ENCODE data around the gene AASDH. TPM values are rescaled to one million over a fixed set of nuclear protein-coding genes. Genes with fewer than 3 reads are reported as not detected.

AASDH gene
- polyA plus RNA-seq, 6 donors from 2014 or later: 15.7 to 31.3 (median 25.3) TPM

GRCh38 chr4:56417396-56417795 is 30.1 kb upstream of the AASDH start:
- H3K4me3 Mint-ChIP-seq: no peak overlapping the region
- no peak overlapping the region for H3K27ac Mint-ChIP-seq
- DNase-seq: no peak
- H3K36me3 Mint-ChIP-seq: no peaks in the 10 kb centered on the region
- H3K4me1 Mint-ChIP-seq: peaks cover 0 to 5% (median 4%) of the 10 kb centered on the region in 3 donors
- ATAC-seq (ENCODE audit: low read depth in 2 of 2): no peak
- H3K9me3 Mint-ChIP-seq: no peaks in the 10 kb centered on the region
- H3K27me3 Mint-ChIP-seq: no peaks in the 10 kb centered on the region

- H3K27me3 Mint-ChIP-seq: no peaks in the 10 kb centered on the region
- H3K36me3 Mint-ChIP-seq: no peaks in the 10 kb centered on the region
- H3K27ac Mint-ChIP-seq: no peak overlapping the region
- no peak for ATAC-seq (ENCODE audit: low read depth in 2 of 2)
- no peak overlapping the region for H3K4me3 Mint-ChIP-seq
- no peaks in the 10 kb centered on the region for H3K9me3 Mint-ChIP-seq
- peaks cover 0 to 5% (median 4%) of the 10 kb centered on the region in 3 donors for H3K4me1 Mint-ChIP-seq
- DNase-seq: no peak
Measured at GRCh38 chr4:56416349-56416748, 29.1 kb upstream of the AASDH start.

DNA sequence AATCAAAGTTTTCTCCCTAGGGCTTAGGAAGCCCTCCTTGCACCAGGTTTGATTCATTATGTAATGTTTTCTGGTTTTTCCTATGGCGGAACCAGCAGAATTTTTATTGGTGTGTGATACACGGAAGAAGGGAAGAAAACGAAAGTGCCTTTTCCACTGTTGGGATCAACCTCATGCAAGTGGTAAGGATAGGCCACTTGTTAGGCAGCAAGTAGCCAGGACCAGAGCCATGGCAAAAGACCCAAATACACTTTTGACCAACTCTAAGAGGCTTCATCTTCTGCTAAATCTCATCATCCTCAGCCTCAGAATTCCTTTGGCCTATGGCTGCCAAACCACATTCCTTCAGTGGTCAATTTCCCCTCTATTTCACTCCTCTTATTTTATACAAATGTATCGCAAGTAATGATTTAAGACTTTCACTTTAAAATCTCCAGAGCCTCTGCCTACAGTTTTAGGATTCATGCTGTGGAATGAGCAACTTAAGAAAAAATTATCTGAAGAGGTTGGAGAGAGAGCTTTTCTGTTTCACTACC is 26.9 kb upstream of the AASDH start:
- DNase-seq (no peak), ATAC-seq (ENCODE audit: low read depth in 2 of 2) (no peak)
- no peak overlapping the region for H3K4me3 Mint-ChIP-seq
- no peaks in the 10 kb centered on the region for H3K9me3 Mint-ChIP-seq
- no peaks in the 10 kb centered on the region for H3K27me3 Mint-ChIP-seq
- H3K4me1 Mint-ChIP-seq: peaks cover 0 to under 1% (median 0%) of the 10 kb centered on the region in 3 donors
- H3K36me3 Mint-ChIP-seq: no peaks in the 10 kb centered on the region
- H3K27ac Mint-ChIP-seq: no peak overlapping the region

DNA sequence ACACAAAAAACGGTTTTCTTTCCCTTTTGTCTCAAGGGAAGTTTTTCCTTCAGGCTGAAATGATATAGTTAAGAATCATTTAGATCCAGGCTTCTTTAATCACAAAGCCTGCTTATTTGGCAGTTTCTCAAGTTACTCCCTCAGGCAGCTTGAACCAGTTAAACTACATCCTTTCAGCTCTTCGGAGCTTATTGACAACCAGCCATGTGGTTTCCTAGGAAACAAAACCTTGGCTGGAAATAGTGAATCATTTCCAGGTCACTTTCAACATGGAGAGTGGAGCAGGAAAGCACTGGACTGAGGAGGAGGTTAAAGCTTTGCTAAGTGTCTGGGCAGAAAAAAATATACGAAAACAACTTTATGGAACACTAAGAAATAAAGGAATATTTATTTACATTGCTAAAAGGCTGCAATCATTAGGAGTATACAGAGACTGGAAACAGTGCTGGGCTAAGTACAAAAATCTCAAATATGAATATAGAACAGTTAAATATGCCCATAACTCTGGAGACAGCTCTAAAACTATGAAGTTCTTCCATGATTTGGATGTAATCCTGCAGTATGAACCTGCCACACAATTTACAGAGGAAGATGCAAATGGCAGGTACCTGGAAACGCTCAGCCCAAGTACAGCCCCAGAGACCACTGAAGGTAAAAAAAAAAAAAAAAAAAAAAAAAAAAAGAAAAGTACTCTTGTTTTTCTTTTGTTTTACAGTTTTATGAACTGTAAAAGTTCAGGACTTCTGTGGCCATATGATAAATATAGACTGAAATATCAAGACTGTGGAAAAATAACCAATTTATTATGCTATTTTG is 23.2 kb upstream of the AASDH start:
- DNase-seq: no peak
- Mint-ChIP-seq H3K4me1 (no peaks in the 10 kb centered on the region), H3K27me3 (no peaks in the 10 kb centered on the region), H3K36me3 (peaks cover 0 to 14% of the 10 kb centered on the region in 2 donors), H3K9me3 (no peaks in the 10 kb centered on the region), H3K27ac (peak overlapping the region in 1 of 6 donors; percentile 67), H3K4me3 (no peak overlapping the region)
- no peak for ATAC-seq (ENCODE audit: low read depth in 2 of 2)

DNA sequence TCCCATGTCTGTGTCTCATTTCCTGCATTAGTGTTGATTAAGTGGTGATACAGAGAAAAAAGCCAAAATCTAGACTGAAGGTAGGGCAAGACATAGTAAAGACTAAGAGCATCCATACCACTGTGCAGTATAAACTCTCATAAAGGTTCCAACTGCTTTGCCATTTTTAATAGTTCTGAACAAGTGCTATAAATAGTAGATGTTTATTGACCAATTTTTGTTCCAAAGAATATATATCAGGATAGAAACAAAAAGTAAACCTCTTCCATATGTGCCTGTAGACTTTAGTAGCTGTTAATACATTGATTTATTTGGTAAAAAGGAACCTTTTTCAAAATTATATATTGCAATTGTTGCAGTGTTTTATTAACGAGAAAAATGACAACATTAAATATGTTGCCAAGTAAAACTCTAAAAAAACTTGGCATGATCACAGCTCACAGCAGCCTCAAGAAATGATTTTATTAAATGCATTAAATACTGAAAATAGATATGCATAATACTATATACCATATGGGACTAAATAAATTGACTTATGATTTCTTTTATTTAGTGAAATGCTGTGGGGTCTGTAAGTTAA is 22.3 kb upstream of the AASDH start:
- Mint-ChIP-seq H3K27ac (no peak overlapping the region), H3K9me3 (no peaks in the 10 kb centered on the region), H3K36me3 (peaks cover 0 to 14% of the 10 kb centered on the region in 2 donors), H3K4me1 (no peaks in the 10 kb centered on the region), H3K27me3 (no peaks in the 10 kb centered on the region), H3K4me3 (no peak overlapping the region)
- DNase-seq (no peak), ATAC-seq (ENCODE audit: low read depth in 2 of 2) (no peak)

- peaks cover 0 to 14% of the 10 kb centered on the region in 2 donors for H3K36me3 Mint-ChIP-seq
- no peaks in the 10 kb centered on the region for H3K4me1 Mint-ChIP-seq
- H3K27ac Mint-ChIP-seq: peak overlapping the region in 2 of 6 donors; percentile 43 to 60
- H3K4me3 Mint-ChIP-seq: no peak overlapping the region
- ATAC-seq (ENCODE audit: low read depth in 2 of 2) (no peak), DNase-seq (no peak)
- H3K9me3 Mint-ChIP-seq: no peaks in the 10 kb centered on the region
- no peaks in the 10 kb centered on the region for H3K27me3 Mint-ChIP-seq
Measured at GRCh38 chr4:56408978-56409377, 21.7 kb upstream of the AASDH start.

DNA sequence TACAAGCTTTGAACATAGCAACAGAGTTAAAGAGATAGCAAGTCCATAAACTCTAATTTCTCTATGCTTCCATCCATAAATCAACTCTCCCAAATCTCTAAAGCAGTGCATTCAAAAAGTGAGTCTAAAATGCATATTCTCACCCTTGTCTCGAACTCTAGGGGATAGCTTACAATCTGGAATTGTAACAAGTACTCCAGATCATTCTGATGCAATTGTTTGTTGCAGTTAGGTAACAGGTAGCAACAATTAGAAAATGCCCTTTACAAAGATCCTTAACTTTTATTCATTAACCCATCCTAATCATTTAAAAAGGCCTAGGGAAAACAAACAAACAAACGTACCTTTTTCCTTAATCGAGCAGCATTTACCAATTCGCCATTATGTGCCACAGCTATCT is 18.9 kb upstream of the AASDH start:
- DNase-seq: no peak
- H3K27ac Mint-ChIP-seq: no peak overlapping the region
- H3K9me3 Mint-ChIP-seq: no peaks in the 10 kb centered on the region
- no peak for ATAC-seq (ENCODE audit: low read depth in 2 of 2)
- H3K4me1 Mint-ChIP-seq: no peaks in the 10 kb centered on the region
- peaks cover 0 to 14% of the 10 kb centered on the region in 2 donors for H3K36me3 Mint-ChIP-seq
- H3K27me3 Mint-ChIP-seq: no peaks in the 10 kb centered on the region
- H3K4me3 Mint-ChIP-seq: no peak overlapping the region

DNA sequence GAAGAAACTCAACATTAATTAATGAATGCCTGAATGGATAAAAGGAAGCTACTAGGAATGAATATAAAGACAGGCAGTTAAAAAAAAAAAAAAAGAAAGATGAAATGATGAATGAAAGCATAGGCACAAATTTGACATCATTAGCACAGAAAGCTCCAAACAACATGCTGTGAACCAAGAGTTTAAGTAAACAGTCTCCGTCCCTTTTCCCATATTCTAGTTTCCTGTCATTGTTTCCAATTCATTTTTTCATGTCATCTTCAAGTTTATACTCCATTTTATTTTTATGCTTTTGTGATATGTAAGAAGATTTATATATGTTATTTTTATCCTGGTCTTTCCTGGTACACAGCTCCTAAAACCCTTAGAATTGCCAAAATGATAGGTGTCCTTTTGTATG is 17.7 kb upstream of the AASDH start:
- no peak overlapping the region for H3K4me3 Mint-ChIP-seq
- H3K4me1 Mint-ChIP-seq: no peaks in the 10 kb centered on the region
- no peak for ATAC-seq (ENCODE audit: low read depth in 2 of 2)
- peaks cover 0 to 14% of the 10 kb centered on the region in 2 donors for H3K36me3 Mint-ChIP-seq
- H3K27ac Mint-ChIP-seq: no peak overlapping the region
- H3K27me3 Mint-ChIP-seq: no peaks in the 10 kb centered on the region
- H3K9me3 Mint-ChIP-seq: no peaks in the 10 kb centered on the region
- DNase-seq: no peak

- no peaks in the 10 kb centered on the region for H3K4me1 Mint-ChIP-seq
- H3K36me3 Mint-ChIP-seq: no peaks in the 10 kb centered on the region
- DNase-seq: no peak
Measured at GRCh38 chr4:56400560-56400959, 13.3 kb upstream of the AASDH start.

GRCh38 chr4:56391270-56391669 is 4.0 kb upstream of the AASDH start:
- Mint-ChIP-seq H3K27ac (peak overlapping the region in 2 of 6 donors; percentile 44 to 85), H3K27me3 (no peaks in the 10 kb centered on the region), H3K9me3 (no peaks in the 10 kb centered on the region), H3K4me1 (peaks cover 18 to 26% (median 22%) of the 10 kb centered on the region in 3 donors), H3K4me3 (no peak overlapping the region), H3K36me3 (no peaks in the 10 kb centered on the region)
- no peak for ATAC-seq (ENCODE audit: low read depth in 2 of 2)
- no peak for DNase-seq

More at GRCh38 chr4:56400560-56400959, 13.3 kb upstream of the AASDH start:
- Mint-ChIP-seq H3K27ac (no peak overlapping the region), H3K9me3 (no peaks in the 10 kb centered on the region), H3K27me3 (no peaks in the 10 kb centered on the region), H3K4me3 (no peak overlapping the region)
- no peak for ATAC-seq (ENCODE audit: low read depth in 2 of 2)

DNA sequence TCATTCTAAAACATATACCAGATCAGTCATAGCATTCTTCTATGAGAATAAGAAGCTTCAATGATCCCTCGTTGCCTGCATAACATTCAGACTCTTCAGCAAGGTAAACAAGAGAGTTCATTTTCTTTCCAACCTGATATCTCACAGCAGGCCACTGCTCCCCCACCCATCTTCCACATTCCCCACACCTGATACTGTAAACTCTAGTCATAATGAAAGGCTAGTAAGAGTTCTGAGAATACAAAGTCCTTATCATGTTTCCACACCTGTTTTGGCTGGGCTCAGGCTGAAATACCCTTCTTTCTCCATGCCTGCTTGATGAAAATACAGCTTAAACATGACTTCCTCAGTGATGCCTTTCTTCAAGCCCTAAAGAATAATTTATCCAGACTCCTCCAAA is 2.3 kb upstream of the AASDH start:
- no peak for DNase-seq
- H3K4me1 Mint-ChIP-seq: peaks cover 18 to 27% (median 22%) of the 10 kb centered on the region in 3 donors
- no peak for ATAC-seq (ENCODE audit: low read depth in 2 of 2)
- H3K27ac Mint-ChIP-seq: peak overlapping the region in 3 of 6 donors; percentile 30 to 96 (median 52)
- peak overlapping the region in 5 of 8 donors; percentile 36 to 95 (median 93) for H3K4me3 Mint-ChIP-seq
- H3K9me3 Mint-ChIP-seq: no peaks in the 10 kb centered on the region
- no peaks in the 10 kb centered on the region for H3K36me3 Mint-ChIP-seq
- H3K27me3 Mint-ChIP-seq: no peaks in the 10 kb centered on the region

GRCh38 chr4:56388306-56388705 is 1.0 kb upstream of the AASDH start:
- DNase-seq: no peak
- Mint-ChIP-seq H3K4me3 (peak overlapping the region; percentile 90 to 97 (median 95)), H3K4me1 (peaks cover 23 to 28% (median 27%) of the 10 kb centered on the region in 3 donors), H3K9me3 (no peaks in the 10 kb centered on the region), H3K36me3 (no peaks in the 10 kb centered on the region), H3K27ac (peak overlapping the region; percentile 95 to 99 (median 98)), H3K27me3 (no peaks in the 10 kb centered on the region)
- no peak for ATAC-seq (ENCODE audit: low read depth in 2 of 2)

DNA sequence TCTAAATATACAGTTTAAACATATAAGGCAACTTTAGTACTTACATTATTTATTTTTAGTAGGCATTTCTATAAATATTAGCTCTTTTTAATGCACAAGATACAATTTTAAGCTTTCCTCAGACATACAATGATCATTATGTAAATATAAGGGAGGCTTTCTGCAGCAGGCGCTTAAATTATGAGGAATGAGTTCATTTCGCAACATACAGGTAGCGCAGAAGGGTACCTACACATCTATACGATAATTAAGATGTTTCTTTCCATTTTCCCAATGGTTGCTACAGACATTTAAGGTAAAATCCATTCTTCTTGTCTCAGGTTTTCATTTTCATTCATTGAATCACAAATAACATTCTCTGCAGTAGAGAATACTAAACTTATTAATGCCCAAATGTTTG is 1.2 kb downstream of the AASDH start:
- peak overlapping the region; percentile 90 to 97 (median 95) for H3K4me3 Mint-ChIP-seq
- DNase-seq (no peak), ATAC-seq (ENCODE audit: low read depth in 2 of 2) (no peak)
- H3K27me3 Mint-ChIP-seq: no peaks in the 10 kb centered on the region
- H3K27ac Mint-ChIP-seq: peak overlapping the region in 4 of 6 donors; percentile 32 to 99 (median 96)
- no peaks in the 10 kb centered on the region for H3K9me3 Mint-ChIP-seq
- no peaks in the 10 kb centered on the region for H3K36me3 Mint-ChIP-seq
- peaks cover 23 to 28% (median 27%) of the 10 kb centered on the region in 3 donors for H3K4me1 Mint-ChIP-seq

GRCh38 chr4:56375458-56375857 is 11.8 kb downstream of the AASDH start:
- H3K27ac Mint-ChIP-seq: peak overlapping the region in 3 of 6 donors; percentile 24 to 55 (median 37)
- peaks cover 8 to 13% of the 10 kb centered on the region in 2 donors for H3K36me3 Mint-ChIP-seq
- DNase-seq: no peak
- no peaks in the 10 kb centered on the region for H3K9me3 Mint-ChIP-seq
- H3K27me3 Mint-ChIP-seq: no peaks in the 10 kb centered on the region
- ATAC-seq (ENCODE audit: low read depth in 2 of 2): no peak
- no peak overlapping the region for H3K4me3 Mint-ChIP-seq
- peaks cover 2 to 6% (median 5%) of the 10 kb centered on the region in 3 donors for H3K4me1 Mint-ChIP-seq

Data from naive B cell (primary cell).